ENCODE data around the gene MAML1.

The MAML1 gene

GRCh38 chr5:179764056-179764455 is 31.4 kb downstream of the MAML1 start:
- no peak for DNase-seq (ENCODE audit: low read depth)
- no peak overlapping the region for H3K4me3 ChIP-seq (ENCODE audit: low read depth, low read length)
- TF ChIP-seq MAX (IDR thresholded peaks at IDR 0.05; ENCODE audit: low read depth, low read length) (no peak), CTCF (IDR thresholded peaks at IDR 0.05; ENCODE audit: low read depth, low read length) (no peak), MYC (IDR thresholded peaks at IDR 0.05; ENCODE audit: low read depth, low read length) (no peak), POLR2A (IDR thresholded peaks at IDR 0.05; ENCODE audit: extremely low read depth, insufficient read length) (no peak)

GRCh38 chr5:179765400-179765799 is 32.8 kb downstream of the MAML1 start:
- TF ChIP-seq MYC (IDR thresholded peaks at IDR 0.05; ENCODE audit: low read depth, low read length): peak; percentile 48; the same call in 1 of the 2 replicates
- no peak for TF ChIP-seq POLR2A (IDR thresholded peaks at IDR 0.05; ENCODE audit: extremely low read depth, insufficient read length)
- TF ChIP-seq CTCF (IDR thresholded peaks at IDR 0.05; ENCODE audit: low read depth, low read length): no peak
- peak; percentile 74 for TF ChIP-seq MAX (IDR thresholded peaks at IDR 0.05; ENCODE audit: low read depth, low read length)
- H3K4me3 ChIP-seq (ENCODE audit: low read depth, low read length): no peak overlapping the region
- DNase-seq (ENCODE audit: low read depth): peak; percentile 87

GRCh38 chr5:179766021-179766725 is 33.6 kb downstream of the MAML1 start:
- DNase-seq (ENCODE audit: low read depth): peak; percentile 75
- no peak overlapping the region for H3K4me3 ChIP-seq (ENCODE audit: low read depth, low read length)
- TF ChIP-seq MAX (IDR thresholded peaks at IDR 0.05; ENCODE audit: low read depth, low read length) (no peak), MYC (IDR thresholded peaks at IDR 0.05; ENCODE audit: low read depth, low read length) (no peak), CTCF (IDR thresholded peaks at IDR 0.05; ENCODE audit: low read depth, low read length) (no peak), POLR2A (IDR thresholded peaks at IDR 0.05; ENCODE audit: extremely low read depth, insufficient read length) (no peak)

GRCh38 chr5:179766726-179767455 is 34.3 kb downstream of the MAML1 start:
- no peak overlapping the region for H3K4me3 ChIP-seq (ENCODE audit: low read depth, low read length)
- TF ChIP-seq MAX (IDR thresholded peaks at IDR 0.05; ENCODE audit: low read depth, low read length) (no peak), POLR2A (IDR thresholded peaks at IDR 0.05; ENCODE audit: extremely low read depth, insufficient read length) (no peak), MYC (IDR thresholded peaks at IDR 0.05; ENCODE audit: low read depth, low read length) (no peak), CTCF (IDR thresholded peaks at IDR 0.05; ENCODE audit: low read depth, low read length) (no peak)
- no peak for DNase-seq (ENCODE audit: low read depth)

- peak; percentile 56 for DNase-seq (ENCODE audit: low read depth)
- no peak for TF ChIP-seq CTCF (IDR thresholded peaks at IDR 0.05; ENCODE audit: low read depth, low read length)
- no peak for TF ChIP-seq MAX (IDR thresholded peaks at IDR 0.05; ENCODE audit: low read depth, low read length)
- no peak for TF ChIP-seq MYC (IDR thresholded peaks at IDR 0.05; ENCODE audit: low read depth, low read length)
- no peak for TF ChIP-seq POLR2A (IDR thresholded peaks at IDR 0.05; ENCODE audit: extremely low read depth, insufficient read length)
- H3K4me3 ChIP-seq (ENCODE audit: low read depth, low read length): no peak overlapping the region
Measured at GRCh38 chr5:179767496-179768100, 35.0 kb downstream of the MAML1 start.

Data from NB4 (cell line).